ENCODE data around the gene UGCG.
"Not testable (repeated sequence)": the region's sequence is repeated elsewhere in the genome, so short reads cannot be mapped to it uniquely, and the experiment has no call there.

UGCG gene

GRCh38 chr9:111957856-111958631 is 61.4 kb downstream of the UGCG start:
- no peak for DNase-seq

GRCh38 chr9:111959468-111960359 is 63.1 kb downstream of the UGCG start:
- DNase-seq = no peak

GRCh38 chr9:111960485-111960884 is 63.9 kb downstream of the UGCG start:
- DNase-seq = not testable (repeated sequence)

GRCh38 chr9:111961009-111961408 is 64.4 kb downstream of the UGCG start:
- DNase-seq = no peak

- no peak for DNase-seq
Measured at GRCh38 chr9:111961575-111961974, 65.0 kb downstream of the UGCG start.

GRCh38 chr9:111962021-111962420 is 65.4 kb downstream of the UGCG start:
- no peak for DNase-seq

GRCh38 chr9:111963995-111964394 is 67.4 kb downstream of the UGCG start:
- no peak for DNase-seq

GRCh38 chr9:111965566-111966019 is 69.0 kb downstream of the UGCG start:
- no peak for DNase-seq

- DNase-seq = no peak
Measured at GRCh38 chr9:111966124-111966723, 69.6 kb downstream of the UGCG start.

- DNase-seq = no peak
Measured at GRCh38 chr9:111966861-111967291, 70.3 kb downstream of the UGCG start.

GRCh38 chr9:111967621-111968020 is 71.0 kb downstream of the UGCG start:
- no peak for DNase-seq

- DNase-seq = no peak
Measured at GRCh38 chr9:111969061-111969460, 72.4 kb downstream of the UGCG start.

- DNase-seq = no peak
Measured at GRCh38 chr9:111969622-111970021, 73.0 kb downstream of the UGCG start.

GRCh38 chr9:111970827-111971226 is 74.2 kb downstream of the UGCG start:
- no peak for DNase-seq

- no peak for DNase-seq
Measured at GRCh38 chr9:111974092-111974681, 77.6 kb downstream of the UGCG start.

- DNase-seq = peak; percentile 22
Measured at GRCh38 chr9:111975709-111976108, 79.1 kb downstream of the UGCG start.

GRCh38 chr9:111978616-111979015 is 82.0 kb downstream of the UGCG start:
- DNase-seq = no peak

GRCh38 chr9:111979561-111979960 is 82.9 kb downstream of the UGCG start:
- no peak for DNase-seq

GRCh38 chr9:111980398-111980797 is 83.8 kb downstream of the UGCG start:
- DNase-seq = no peak

- no peak for DNase-seq
Measured at GRCh38 chr9:111983484-111983908, 86.9 kb downstream of the UGCG start.

- DNase-seq = no peak
Measured at GRCh38 chr9:111984086-111984802, 87.6 kb downstream of the UGCG start.

Measured in activated T-cell treated with anti-CD3 and anti-CD28 coated beads, Interleukin-2, amount 50 U/mL, for 1 hour (primary cell).